Caco-2 (cell line): Measurements from ENCODE around the gene AHNAK2. TPM values are rescaled to one million over a fixed set of nuclear protein-coding genes. Genes with fewer than 3 reads are reported as not detected.

Experiments
- BruUV-seq: library from RNA; stranded (reverse); fragments of 400-500 nt; replicated peaks from 2 replicates; lab custom pipeline; 2021; lab: Mats Ljungman, UMichigan
- CTCF ChIA-PET: fragments of 300-600 bp; sonication (Branson Sonifier 250); formaldehyde crosslinking; loops from one replicate; lab custom pipeline; 2022; ENCODE audit warnings: antibody characterized with exemption; lab: Charles Lee
- POLR2A ChIA-PET: fragments of 300-600 bp; sonication (Branson Sonifier 250); formaldehyde crosslinking; loops from one replicate; lab custom pipeline; 2022; ENCODE audit warnings: antibody characterized with exemption; lab: Charles Lee
- DNase-seq, 2 experiments: peaks; one replicate each; pipeline versions ENCODE4 v3.0.0 to v3.0.0-alpha.2; 2020 to 2022
- H3K27me3 ChIP-seq: replicated peaks from 2 replicates; pipeline ENCODE4 v1.6.0; 2011; ENCODE audit warnings: low read length; ENCODE audit not compliant: control insufficient read depth, insufficient read depth
- H3K36me3 ChIP-seq: 2 replicates; pipeline ENCODE4 v1.5.1; 2011; ENCODE audit warnings: low read length; ENCODE audit not compliant: control insufficient read depth, insufficient read depth
- H3K4me1 ChIP-seq: fragments of 250-450 bp; sonication (Bioruptor Pico); 2 replicates; pipeline ENCODE4 v1.5.1; 2020; ENCODE audit warnings: mild to moderate bottlenecking
- H3K4me3 ChIP-seq: 2 replicates; pipeline ENCODE4 v1.5.1; 2011; ENCODE audit warnings: low read depth, mild to moderate bottlenecking, control low read depth, low read length
- H3K9me3 ChIP-seq: fragments of 250-450 bp; sonication (Bioruptor Pico); 2 replicates; pipeline ENCODE4 v1.5.1; 2020; ENCODE audit warnings: mild to moderate bottlenecking, moderate library complexity
- H3K27ac Mint-ChIP-seq: one replicate; pipeline ENCODE4 v1.8.0; 2022; ENCODE audit warnings: mixed read lengths; ENCODE audit not compliant: unreplicated experiment
- H3K27me3 Mint-ChIP-seq: one replicate; pipeline ENCODE4 v1.8.0; 2022; ENCODE audit warnings: mixed read lengths; ENCODE audit not compliant: insufficient read depth, unreplicated experiment
- H3K36me3 Mint-ChIP-seq: one replicate; pipeline ENCODE4 v1.8.0; 2022; ENCODE audit warnings: mild to moderate bottlenecking, mixed read lengths; ENCODE audit not compliant: insufficient read depth, unreplicated experiment
- H3K4me1 Mint-ChIP-seq: one replicate; pipeline ENCODE4 v1.8.0; 2022; ENCODE audit warnings: low read depth, mixed read lengths; ENCODE audit not compliant: unreplicated experiment
- H3K4me3 Mint-ChIP-seq: one replicate; pipeline ENCODE4 v1.8.0; 2022; ENCODE audit warnings: mild to moderate bottlenecking, moderate library complexity, mixed read lengths; ENCODE audit not compliant: unreplicated experiment
- H3K9me3 Mint-ChIP-seq: one replicate; pipeline ENCODE4 v1.8.0; 2022; ENCODE audit warnings: mixed read lengths; ENCODE audit not compliant: unreplicated experiment
- CTCF ChIP-seq, 2 experiments: fragments of 200-600 bp in 1 of 2; IDR thresholded peaks; 1 replicate in 1 of 2; 2 replicates in 1 of 2; pipeline versions ENCODE4 v1.5.1 to v1.8.0; 2011 to 2022; ENCODE audit warnings: antibody characterized with exemption in 1 of 2, control low read depth in 1 of 2, inconsistent platforms in 1 of 2, low read depth in 1 of 2, low read length in 1 of 2, mild to moderate bottlenecking in 1 of 2, moderate library complexity in 1 of 2; ENCODE audit not compliant: insufficient read depth in 1 of 2, severe bottlenecking in 1 of 2, unreplicated experiment in 1 of 2
- intact Hi-C: fragments of 100-400 bp; cut with micrococcal nuclease; formaldehyde crosslinking; loops from one replicate; pipeline ENCODE4 v1.10.0; 2022; ENCODE audit not compliant: unreplicated experiment
- total RNA-seq: library from RNA; stranded (reverse); gene quantifications from 2 replicates; pipeline ENCODE4 v1.2.3, GENCODE V29; 2022

AHNAK2 gene
- total RNA-seq, 1 experiment from 2014 or later = 0.77 TPM

- Histone ChIP-seq H3K9me3 (no peaks in the 10 kb centered on the region), H3K27me3 (no peaks in the 10 kb centered on the region), H3K4me3 (no peak overlapping the region), H3K36me3 (no peaks in the 10 kb centered on the region), H3K4me1 (no peaks in the 10 kb centered on the region; the same call in 1 of the 2 replicates)
- POLR2A ChIA-PET = no interaction called here
- TF ChIP-seq CTCF (IDR thresholded peaks at IDR 0.05; ENCODE audit: insufficient read depth in 1 of 2, low read depth in 1 of 2, low read length in 1 of 2, severe bottlenecking in 1 of 2, unreplicated experiment in 1 of 2) = no peak
- BruUV-seq = no TSS peak
- no peak overlapping the region for H3K27ac Mint-ChIP-seq
- intact Hi-C loops = no loop called here
- peaks cover 6% of the 10 kb centered on the region for H3K36me3 Mint-ChIP-seq
- CTCF ChIA-PET = no interaction called here
- no peaks in the 10 kb centered on the region for H3K27me3 Mint-ChIP-seq
- H3K9me3 Mint-ChIP-seq = no peaks in the 10 kb centered on the region
- no peak for DNase-seq
- no peak overlapping the region for H3K4me3 Mint-ChIP-seq
- no peaks in the 10 kb centered on the region for H3K4me1 Mint-ChIP-seq
These were observed 48.0 kb upstream of the AHNAK2 start for GRCh38 chr14:105026033-105026785.

DNA sequence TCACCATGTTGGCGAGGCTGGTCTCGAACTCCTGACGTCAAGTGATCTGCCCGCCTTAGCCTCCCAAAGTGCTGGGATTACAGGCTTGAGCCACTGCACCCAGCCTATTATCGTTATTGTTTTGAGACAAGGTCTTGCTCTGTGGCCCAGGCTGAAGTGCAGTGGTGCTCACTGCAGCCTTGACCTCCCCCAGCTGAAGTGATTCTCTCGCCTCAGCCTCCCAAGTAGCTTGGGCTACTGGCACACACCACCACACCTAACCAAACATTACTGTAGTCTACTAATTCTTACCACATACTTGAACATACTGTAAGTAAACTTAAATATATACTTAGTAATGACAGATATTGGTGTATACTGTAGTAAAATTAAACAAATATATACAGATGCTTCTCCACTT is 47.3 kb upstream of the AHNAK2 start:
- no TSS peak for BruUV-seq
- no peaks in the 10 kb centered on the region for H3K4me1 Mint-ChIP-seq
- ChIA-PET CTCF (no interaction called here), POLR2A (no interaction called here)
- H3K4me3 ChIP-seq = no peak overlapping the region
- H3K27ac Mint-ChIP-seq = no peak overlapping the region
- no peaks in the 10 kb centered on the region for H3K36me3 ChIP-seq
- no peaks in the 10 kb centered on the region; the same call in 1 of the 2 replicates for H3K4me1 ChIP-seq
- no peaks in the 10 kb centered on the region for H3K27me3 ChIP-seq
- no peak for TF ChIP-seq CTCF (IDR thresholded peaks at IDR 0.05; ENCODE audit: insufficient read depth in 1 of 2, low read depth in 1 of 2, low read length in 1 of 2, severe bottlenecking in 1 of 2, unreplicated experiment in 1 of 2)
- H3K9me3 ChIP-seq = no peaks in the 10 kb centered on the region
- intact Hi-C loops = no loop called here
- peaks cover 9% of the 10 kb centered on the region for H3K36me3 Mint-ChIP-seq
- no peak overlapping the region for H3K4me3 Mint-ChIP-seq
- no peak for DNase-seq
- no peaks in the 10 kb centered on the region for H3K27me3 Mint-ChIP-seq
- no peaks in the 10 kb centered on the region for H3K9me3 Mint-ChIP-seq

DNA sequence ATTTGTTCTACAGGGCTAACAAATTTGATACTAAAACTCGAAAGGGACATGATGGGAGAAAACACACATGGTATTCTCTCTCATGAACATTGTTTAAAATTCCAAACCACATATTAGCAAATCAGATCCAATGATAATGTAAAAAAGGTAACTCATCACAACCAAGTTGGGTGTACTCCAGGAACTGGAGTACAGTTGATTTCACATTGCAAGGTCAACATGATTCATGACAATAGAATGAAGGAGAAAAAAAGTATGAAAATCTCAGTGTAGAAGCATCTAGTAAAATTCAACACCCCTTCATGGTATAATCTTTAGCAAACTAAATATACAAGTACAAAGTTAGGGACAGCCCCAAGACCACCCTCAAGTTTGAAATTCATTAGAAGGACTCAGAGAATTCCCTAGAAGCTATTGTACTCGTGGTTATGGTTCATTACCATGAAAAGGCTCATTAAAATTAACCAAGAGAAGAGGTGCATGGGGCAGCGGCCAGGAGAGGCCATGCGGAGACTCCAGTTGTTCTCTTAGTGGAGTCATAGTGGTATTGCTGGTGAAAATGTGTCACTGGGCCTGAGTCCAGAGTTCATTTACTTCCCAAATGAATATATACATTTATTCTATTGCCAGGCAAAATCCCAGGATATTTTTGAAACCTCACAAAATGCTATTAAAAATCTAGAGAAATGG is 45.8 kb upstream of the AHNAK2 start:
- no peak for DNase-seq
- H3K27me3 ChIP-seq = no peaks in the 10 kb centered on the region
- POLR2A ChIA-PET = no interaction called here
- H3K4me3 ChIP-seq = no peak overlapping the region
- Mint-ChIP-seq H3K9me3 (no peaks in the 10 kb centered on the region), H3K27ac (no peak overlapping the region), H3K4me3 (no peak overlapping the region), H3K27me3 (no peaks in the 10 kb centered on the region), H3K36me3 (peaks cover 23% of the 10 kb centered on the region), H3K4me1 (no peaks in the 10 kb centered on the region)
- intact Hi-C loops = no loop called here
- BruUV-seq = no TSS peak
- H3K36me3 ChIP-seq = no peaks in the 10 kb centered on the region
- H3K9me3 ChIP-seq = no peaks in the 10 kb centered on the region
- CTCF ChIA-PET = no interaction called here
- H3K4me1 ChIP-seq = peaks cover 9% of the 10 kb centered on the region
- TF ChIP-seq CTCF (IDR thresholded peaks at IDR 0.05; ENCODE audit: insufficient read depth in 1 of 2, low read depth in 1 of 2, low read length in 1 of 2, severe bottlenecking in 1 of 2, unreplicated experiment in 1 of 2) = no peak
